ENCODE data around the gene PTPRT.

PTPRT gene

DNA sequence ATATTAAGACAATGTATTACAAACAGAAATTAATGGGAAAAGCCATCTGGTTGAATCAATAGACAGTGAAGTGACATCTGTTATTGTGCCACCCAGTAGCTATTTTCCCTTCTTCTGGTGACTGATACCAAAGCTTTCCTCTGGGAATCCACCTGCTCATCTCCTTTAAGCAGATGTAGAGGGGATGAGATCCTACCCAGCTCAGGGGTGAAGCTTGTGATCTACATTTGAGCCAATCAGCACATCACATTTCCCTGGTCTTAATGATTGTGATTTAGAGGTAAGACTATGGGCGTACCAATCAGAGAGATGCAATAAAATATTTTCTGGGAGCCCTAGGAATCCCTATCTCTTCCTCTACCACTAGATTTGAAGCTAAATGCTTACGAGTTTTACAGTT, 782.9 kb downstream of the PTPRT start:
- in situ Hi-C loops (cut with MboI; ENCODE audit: low pct_unique_long_range_greater_than_20kb, low sequenced_read_pairs, unreplicated experiment): no loop called here
- TF ChIP-seq, protein P1, sequence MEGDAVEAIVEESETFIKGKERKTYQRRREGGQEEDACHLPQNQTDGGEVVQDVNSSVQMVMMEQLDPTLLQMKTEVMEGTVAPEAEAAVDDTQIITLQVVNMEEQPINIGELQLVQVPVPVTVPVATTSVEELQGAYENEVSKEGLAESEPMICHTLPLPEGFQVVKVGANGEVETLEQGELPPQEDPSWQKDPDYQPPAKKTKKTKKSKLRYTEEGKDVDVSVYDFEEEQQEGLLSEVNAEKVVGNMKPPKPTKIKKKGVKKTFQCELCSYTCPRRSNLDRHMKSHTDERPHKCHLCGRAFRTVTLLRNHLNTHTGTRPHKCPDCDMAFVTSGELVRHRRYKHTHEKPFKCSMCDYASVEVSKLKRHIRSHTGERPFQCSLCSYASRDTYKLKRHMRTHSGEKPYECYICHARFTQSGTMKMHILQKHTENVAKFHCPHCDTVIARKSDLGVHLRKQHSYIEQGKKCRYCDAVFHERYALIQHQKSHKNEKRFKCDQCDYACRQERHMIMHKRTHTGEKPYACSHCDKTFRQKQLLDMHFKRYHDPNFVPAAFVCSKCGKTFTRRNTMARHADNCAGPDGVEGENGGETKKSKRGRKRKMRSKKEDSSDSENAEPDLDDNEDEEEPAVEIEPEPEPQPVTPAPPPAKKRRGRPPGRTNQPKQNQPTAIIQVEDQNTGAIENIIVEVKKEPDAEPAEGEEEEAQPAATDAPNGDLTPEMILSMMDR (IDR thresholded peaks at IDR 0.05; ENCODE audit: extremely low read depth, insufficient read depth, missing control alignments): no peak
- no peak for DNase-seq (ENCODE audit: low spot score)

- DNase-seq (ENCODE audit: low spot score): no peak
These were observed 787.3 kb downstream of the PTPRT start for GRCh38 chr20:42402455-42402854.

DNA sequence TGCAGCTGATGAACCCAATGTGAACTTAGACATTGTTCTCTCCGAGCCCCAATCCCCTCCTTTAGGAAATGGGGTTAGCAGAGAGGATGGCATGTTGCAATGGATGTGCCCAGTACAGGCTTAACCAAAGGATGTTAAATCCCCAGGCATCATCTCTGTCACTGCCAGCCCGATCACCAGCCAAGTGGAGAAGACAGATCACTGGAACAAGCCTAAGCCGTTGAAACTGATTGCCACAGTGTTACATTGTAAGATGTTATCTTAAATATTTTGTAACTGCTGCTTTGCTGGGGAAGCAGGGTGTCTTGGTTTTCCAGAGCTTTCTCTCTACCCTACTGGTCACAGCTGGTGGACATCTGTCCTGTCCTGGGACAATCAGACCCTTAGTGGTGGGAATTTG, 788.1 kb downstream of the PTPRT start:
- TF ChIP-seq, protein P1 (IDR thresholded peaks at IDR 0.05; ENCODE audit: extremely low read depth, insufficient read depth, missing control alignments): no peak
- no peak for DNase-seq (ENCODE audit: low spot score)
- in situ Hi-C loops (cut with MboI; ENCODE audit: low pct_unique_long_range_greater_than_20kb, low sequenced_read_pairs, unreplicated experiment): no loop called here

More at GRCh38 chr20:42402455-42402854, 787.3 kb downstream of the PTPRT start:
- in situ Hi-C loops (cut with MboI; ENCODE audit: low pct_unique_long_range_greater_than_20kb, low sequenced_read_pairs, unreplicated experiment): no loop called here
- TF ChIP-seq, protein P1 (IDR thresholded peaks at IDR 0.05; ENCODE audit: extremely low read depth, insufficient read depth, missing control alignments): no peak

- in situ Hi-C loops (cut with MboI; ENCODE audit: low pct_unique_long_range_greater_than_20kb, low sequenced_read_pairs, unreplicated experiment): no loop called here
- DNase-seq (ENCODE audit: low spot score): no peak
- TF ChIP-seq, protein P1 (IDR thresholded peaks at IDR 0.05; ENCODE audit: extremely low read depth, insufficient read depth, missing control alignments): no peak
These were observed 789.9 kb downstream of the PTPRT start for GRCh38 chr20:42399802-42400201.

- no peak for DNase-seq (ENCODE audit: low spot score)
- in situ Hi-C loops (cut with MboI; ENCODE audit: low pct_unique_long_range_greater_than_20kb, low sequenced_read_pairs, unreplicated experiment): no loop called here
- TF ChIP-seq, protein P1 (IDR thresholded peaks at IDR 0.05; ENCODE audit: extremely low read depth, insufficient read depth, missing control alignments): no peak
These were observed 797.3 kb downstream of the PTPRT start for GRCh38 chr20:42392442-42392841.

GRCh38 chr20:42391807-42392206, 797.9 kb downstream of the PTPRT start:
- TF ChIP-seq, protein P1 (IDR thresholded peaks at IDR 0.05; ENCODE audit: extremely low read depth, insufficient read depth, missing control alignments): no peak
- no peak for DNase-seq (ENCODE audit: low spot score)
- in situ Hi-C loops (cut with MboI; ENCODE audit: low pct_unique_long_range_greater_than_20kb, low sequenced_read_pairs, unreplicated experiment): no loop called here

- TF ChIP-seq, protein P1 (IDR thresholded peaks at IDR 0.05; ENCODE audit: extremely low read depth, insufficient read depth, missing control alignments): no peak
- in situ Hi-C loops (cut with MboI; ENCODE audit: low pct_unique_long_range_greater_than_20kb, low sequenced_read_pairs, unreplicated experiment): no loop called here
- no peak for DNase-seq (ENCODE audit: low spot score)
These were observed 809.4 kb downstream of the PTPRT start for GRCh38 chr20:42380287-42380686.

Data from GM13977 (cell line).